GM18873 (cell line): ENCODE data around the gene FBXL20.

Source experiments
- ATAC-seq: cut with Tn5 transposase; IDR thresholded peaks from one replicate; pipeline ENCODE4 v1.9.1; 2021; ENCODE audit warnings: mild to moderate bottlenecking, moderate library complexity, moderate number of reproducible peaks; ENCODE audit not compliant: unreplicated experiment, low FRiP score

The FBXL20 gene

GRCh38 chr17:39208893-39209292 is 192.5 kb downstream of the FBXL20 start:
- ATAC-seq = no peak

- ATAC-seq = no peak
Observed at GRCh38 chr17:39208136-39208535, 193.3 kb downstream of the FBXL20 start.

DNA sequence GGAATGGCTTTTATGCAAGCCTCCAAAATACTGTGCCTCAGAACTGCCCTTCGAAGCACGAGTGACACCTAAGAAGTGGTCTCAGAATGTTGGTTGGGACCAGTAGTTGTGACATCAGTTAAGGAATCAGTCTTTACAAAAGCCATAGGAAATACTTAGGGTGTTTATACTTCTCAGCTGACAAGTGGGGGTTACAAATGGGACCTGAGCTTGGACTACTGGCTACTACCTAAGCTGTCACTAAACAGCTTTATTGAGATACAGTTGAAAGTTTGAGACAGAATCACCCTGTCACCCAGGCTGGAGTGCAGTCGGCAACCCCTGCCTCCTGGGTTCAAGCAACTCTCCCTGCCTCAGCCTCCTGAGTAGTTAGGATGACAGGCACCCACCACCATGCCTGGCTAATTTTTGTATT is 196.3 kb downstream of the FBXL20 start:
- no peak for ATAC-seq

GRCh38 chr17:39204245-39204644 is 197.2 kb downstream of the FBXL20 start:
- ATAC-seq = no peak
